Measurements from ENCODE around the gene BTG2.

DNA sequence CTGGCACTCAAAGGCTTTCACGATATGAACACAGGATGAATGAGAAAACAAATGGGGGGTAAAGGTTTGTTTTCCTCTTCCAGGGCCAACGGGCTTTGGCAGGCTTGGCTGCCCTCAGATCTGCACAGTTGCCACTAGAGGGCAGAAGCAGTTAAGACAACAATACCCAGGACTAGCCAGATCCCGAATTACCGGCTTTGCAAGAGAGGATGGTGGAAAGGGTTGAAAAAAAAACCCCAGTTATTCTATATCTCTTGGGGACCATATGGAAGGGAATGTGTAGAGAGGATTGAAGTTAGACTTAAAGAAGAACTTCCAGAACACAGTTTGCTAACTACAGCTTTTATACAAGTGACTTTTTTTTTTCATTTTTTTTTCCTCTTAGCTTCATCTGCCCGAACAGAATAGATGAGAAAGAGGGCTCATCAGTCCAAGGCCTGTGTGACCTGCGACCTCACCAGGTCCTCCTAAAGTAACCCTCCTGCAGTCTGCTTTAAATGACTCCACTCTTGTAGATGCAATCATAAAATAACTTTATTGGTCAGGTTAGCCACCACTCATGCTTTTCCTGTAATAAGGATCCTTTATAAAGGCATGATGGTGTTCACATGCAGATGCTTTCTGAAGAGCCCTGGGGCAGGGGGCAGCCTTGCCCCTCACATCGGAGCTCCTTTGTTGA is 34.9 kb downstream of the BTG2 start:
- TF ChIP-seq TAF1 (IDR thresholded peaks at IDR 0.05; ENCODE audit: low read depth, low read length) (no peak), POLR2A (IDR thresholded peaks at IDR 0.05; ENCODE audit: low read depth, low read length) (no peak), POLR2AphosphoS5 (IDR thresholded peaks at IDR 0.05; ENCODE audit: low read depth, low read length) (no peak), SPI1 (IDR thresholded peaks at IDR 0.05; ENCODE audit: low read depth, low read length) (no peak)

Measured in GM12891 (cell line).